Hindlimb muscle (tissue), 1 donor: ENCODE results near the gene CDC6. TPM values are rescaled to one million over a fixed set of nuclear protein-coding genes. Genes with fewer than 3 reads are reported as not detected.

Source experiments
- DNase-seq: peaks from one replicate; pipeline ENCODE4 v3.0.0-alpha.2; 2013
- polyA plus RNA-seq: library from polyadenylated mRNA; unstranded; fragments of 120-200 nt; gene quantifications from one replicate; pipeline ENCODE4 v1.2.1, GENCODE V29; 2013; ENCODE audit not compliant: insufficient read length

The CDC6 gene
- polyA plus RNA-seq, 1 donor, result 10.8 TPM

DNA sequence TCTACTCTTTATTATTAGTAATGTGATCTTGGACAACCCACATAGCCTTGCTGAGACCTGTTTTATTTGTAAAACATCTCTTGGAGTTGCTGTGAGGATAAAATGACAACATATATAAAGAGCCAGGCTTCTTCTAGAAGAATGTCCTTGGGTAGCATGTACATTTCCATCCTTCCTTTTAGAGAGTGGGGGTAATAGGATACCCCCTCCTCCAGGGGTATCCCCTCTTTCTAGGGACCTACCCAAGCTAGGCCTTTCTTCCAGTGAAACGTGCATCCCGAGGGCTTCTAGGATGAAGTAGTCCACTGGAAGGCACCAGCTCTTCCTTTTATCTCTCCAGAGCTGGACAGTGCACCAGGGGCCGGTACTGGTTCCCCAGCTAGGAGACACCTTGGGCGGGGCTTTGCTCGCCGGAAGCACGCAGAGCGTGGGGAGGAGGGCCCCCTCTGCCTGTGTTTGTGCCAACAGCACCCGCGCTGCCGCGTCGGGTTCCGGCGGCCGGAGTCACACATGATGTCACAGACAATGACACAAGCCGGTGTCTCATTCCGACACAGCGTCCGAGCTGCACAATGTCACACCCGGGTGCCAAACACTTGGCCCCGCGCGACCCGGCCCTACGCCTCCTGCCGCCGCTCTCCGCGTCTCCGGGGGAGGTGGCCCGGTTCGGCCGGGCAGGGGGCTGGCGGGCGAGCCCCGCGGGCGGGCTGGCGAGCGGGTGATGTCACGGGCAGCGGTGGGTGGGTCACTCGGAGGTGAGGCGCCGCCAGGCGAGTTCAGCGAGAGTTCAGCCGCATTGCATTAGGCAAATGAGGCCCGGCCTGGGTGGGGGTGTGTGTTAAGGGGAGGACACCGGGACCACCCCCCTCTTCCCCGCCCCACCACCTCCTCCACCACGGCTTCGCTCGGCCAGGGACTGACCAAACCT lies 53.5 kb downstream of the CDC6 start:
- DNase-seq, result no peak

DNA sequence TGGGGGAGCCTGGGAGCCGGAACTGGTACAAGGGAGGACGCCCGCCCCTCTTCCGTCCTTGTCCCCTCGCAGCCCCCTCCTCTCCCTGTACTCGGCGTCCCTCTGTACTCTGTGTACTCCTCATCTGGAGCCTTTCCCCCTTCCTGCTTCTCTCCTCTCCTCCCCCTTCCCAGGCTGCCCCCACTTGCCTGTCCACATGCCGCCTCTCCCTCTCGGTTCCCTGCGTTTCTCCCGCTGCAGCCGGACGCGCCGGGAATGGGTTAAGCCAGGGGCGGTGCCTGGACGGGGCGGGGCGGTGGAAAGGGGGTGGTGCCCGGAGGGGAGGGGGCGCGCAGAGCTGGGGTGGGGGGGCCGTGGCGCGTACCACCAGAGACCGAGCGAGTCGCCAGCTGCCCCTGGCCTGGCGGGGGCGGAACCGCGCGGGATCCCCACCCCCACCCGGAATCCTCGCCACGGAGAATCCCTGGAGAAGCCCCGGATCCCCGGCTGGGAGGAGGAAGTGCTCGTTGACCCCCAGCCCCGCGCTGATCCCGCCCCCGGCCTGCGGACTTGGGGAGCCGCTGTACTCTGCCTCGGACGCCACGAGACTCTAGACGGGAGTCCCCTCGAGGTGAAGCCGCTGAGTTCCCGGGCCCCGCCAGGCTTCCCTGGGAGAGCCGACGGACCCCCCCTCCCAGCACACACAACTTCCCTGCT lies 54.3 kb downstream of the CDC6 start:
- DNase-seq, result peak; percentile 84

DNA sequence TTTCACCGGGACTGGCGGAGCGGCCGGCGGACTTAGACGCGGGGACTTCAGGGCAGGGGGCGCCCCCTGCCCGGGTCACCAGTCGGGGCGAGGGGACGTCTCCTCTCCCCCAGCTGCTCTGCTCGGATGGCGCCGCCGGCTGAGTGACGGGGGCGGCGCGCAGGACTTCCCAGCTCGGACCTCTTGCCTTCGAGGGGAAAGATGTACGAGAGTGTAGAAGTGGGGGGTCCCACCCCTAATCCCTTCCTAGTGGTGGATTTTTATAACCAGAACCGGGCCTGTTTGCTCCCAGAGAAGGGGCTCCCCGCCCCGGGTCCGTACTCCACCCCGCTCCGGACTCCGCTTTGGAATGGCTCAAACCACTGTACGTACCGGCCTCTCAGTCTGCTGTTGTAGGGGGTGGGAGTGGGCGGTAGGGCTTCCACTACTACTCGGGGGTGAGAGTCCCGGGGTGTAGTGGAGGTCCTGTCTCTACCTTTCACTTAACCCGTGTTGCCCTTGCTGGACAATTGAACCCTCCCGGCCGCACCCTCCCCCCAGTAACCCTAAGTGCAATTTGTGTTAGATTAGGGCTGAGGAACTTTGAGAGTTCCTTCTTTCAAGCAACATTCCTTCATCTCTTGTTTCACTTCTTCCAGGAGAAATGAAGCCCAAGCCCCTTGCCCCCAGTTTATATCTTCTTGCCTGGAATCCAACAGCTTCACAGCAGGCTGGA lies 55.0 kb downstream of the CDC6 start:
- DNase-seq, result no peak

DNA sequence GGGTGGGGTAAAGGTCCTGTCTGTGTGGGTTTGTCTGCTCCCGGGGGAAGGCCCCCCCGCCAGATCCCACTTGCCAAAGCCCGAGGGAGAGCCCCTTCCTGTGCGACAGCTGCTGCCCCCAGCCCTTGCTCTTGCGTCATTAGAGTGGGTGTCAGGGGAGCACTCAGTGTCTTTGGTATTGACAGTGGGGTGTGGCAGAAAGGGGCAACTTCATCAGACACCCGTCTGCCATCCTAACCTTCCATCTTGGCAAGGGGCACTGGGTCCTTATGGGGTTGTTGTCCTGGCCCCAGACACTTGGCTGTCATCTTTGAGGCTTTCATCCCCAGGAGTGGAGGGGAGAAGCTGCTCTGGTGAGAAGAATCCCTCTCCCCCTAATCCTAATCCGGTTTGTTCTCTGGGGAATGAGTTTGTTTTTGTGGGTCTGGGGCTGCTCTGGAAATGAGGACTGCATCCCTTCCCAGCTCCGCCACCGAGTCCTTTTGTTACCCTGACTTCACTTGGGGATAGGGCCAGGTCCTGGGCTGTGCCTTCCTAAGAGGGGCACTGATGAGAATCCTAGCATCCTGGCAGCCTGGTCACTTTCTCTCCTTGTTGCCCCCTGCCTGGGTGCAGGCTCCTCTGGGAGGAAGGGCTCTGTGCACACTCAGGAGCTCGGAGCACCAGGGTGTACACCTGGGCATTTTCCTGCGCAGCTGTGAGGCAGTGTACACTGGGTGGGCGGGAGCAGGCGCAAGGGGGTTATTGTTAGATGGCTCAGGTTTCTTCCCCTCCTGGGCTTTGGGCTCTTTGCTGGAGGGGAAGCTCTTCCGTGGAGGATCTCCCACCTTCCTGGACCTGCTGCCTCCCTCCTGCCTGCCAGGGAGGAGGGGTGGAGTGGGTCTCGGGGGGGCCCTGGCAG lies 55.8 kb downstream of the CDC6 start:
- DNase-seq, result no peak

DNA sequence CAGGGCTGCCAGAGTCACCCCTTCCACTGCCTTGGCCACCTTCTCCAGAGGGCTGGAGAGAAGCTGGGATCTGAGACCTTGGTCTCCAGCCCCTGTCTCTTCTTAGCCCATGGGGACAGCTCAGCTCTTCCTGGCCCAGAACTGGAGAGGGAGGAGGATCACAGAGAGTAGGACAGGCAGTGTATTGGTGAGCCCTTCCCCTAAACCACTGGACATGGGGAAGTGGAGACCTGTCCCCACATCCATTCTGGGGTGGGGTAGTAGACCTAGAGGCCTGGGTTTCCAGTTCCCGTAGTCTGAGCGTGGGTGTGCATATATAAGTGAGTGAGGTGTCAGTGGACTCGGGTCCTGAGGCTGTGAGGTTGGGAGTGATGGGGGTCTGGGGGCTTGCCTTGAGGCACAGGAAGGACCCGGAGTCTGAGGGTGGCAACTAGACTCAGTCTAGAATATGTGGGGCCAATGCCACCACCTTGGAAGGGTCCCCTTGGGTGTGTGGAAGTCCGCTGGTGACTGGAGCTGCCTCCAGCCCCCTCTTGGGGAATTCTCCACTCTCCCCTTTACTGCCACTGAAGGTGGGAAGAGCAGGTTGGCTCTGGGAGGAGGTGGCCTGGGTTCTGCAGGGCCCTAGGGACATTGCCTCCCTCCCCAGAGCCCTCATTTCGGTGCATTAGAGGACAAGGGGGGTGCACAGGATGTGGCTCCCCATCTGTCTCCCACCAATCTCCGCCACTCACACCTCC lies 56.9 kb downstream of the CDC6 start:
- no peak for DNase-seq

DNA sequence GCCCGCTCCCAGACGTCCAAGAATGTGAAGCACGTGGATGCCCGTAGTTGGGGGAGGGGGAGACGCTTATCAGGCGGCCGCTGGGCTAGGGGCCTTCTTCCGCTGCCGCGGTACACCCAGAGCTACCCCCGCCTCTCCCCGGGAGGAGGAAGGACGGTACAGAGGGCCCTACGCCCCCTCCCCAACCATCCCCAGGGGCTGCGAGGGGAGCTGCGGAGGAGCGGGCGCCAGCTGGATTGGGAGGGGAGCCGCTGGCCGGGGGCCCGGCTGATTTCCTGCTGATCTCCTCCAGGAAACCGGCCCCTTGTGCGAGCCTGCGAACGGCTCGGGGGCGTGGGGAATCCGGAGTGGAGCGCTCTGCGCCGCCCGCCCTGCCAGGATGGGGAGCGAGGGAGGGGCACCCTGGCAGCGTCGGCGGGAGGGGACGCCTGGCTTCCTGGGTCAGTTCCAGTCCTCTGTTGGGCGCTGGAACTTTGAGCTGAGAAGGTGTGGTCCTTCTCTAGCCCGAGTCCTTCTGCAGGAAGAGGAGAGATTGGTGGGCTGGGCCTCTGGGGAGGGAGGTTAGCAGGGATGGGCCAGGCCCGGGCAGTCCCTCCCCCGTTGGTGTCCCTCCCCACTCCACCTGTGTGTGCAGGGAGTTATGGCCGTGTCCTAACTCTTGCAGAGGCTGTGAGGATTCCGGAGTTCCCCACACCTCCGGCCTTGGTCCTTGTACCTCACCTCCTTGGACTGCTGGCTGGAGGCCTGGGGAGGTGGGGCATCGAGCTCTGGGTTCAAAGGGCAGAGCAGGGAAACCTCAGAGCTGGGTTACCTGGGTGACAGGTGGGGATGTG lies 57.7 kb downstream of the CDC6 start:
- peak; percentile 78 for DNase-seq

DNA sequence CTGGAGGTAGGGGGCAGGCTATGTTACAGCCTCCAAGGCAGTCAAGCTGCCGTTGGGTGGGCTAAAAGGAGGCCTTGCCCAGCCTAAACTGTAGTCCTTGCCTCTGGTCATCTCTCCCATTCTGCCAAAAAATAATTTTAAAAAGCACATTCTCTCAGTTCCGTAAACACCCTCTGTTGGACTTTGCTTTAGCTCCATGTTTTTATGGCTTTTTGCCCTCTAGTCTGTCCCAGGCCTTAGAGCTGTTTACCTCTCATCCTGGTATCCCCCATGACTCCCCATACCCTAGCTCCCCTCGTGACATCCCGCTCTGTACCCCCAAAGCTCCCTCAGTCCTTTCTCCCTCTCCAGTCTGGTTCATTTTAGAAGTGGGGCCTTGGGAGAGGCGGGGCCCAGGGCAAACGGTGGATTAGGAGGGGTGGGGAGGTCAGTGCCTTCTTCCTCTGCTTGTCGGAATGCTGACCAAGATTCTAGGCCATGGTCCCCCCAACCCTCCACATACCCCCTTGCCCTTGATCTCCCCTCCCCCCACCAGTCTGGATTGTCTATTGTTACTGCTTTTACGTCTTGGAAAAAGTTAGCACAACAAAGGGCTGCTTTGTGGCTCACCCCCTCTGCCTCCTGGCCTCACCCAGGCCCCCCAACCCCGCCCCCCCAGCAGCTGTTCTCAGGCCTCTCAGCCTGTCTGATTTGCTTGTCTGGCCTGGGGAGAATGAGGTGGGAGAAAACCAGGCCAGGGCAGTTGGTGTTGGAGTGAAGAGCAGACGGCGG lies 58.5 kb downstream of the CDC6 start:
- no peak for DNase-seq

DNA sequence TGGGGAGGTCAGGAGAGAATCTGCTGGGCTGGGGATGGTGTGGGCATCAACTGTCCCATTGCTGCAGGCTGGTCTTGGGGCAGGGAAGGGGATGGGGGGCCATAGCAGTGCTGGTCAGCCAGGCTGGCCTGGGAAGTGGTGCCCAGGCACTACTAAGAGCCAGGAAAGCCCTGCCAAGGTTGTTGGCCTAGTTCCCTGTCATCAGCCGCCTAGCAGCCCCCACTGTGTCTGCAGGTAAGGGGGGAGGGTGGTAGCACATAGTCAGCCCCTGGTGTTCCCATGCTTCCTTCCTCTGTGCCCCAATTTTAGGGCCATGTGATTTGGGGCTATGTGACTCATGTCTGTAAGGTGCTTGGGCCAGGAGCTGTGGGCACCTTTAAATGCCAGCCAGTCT lies 59.1 kb downstream of the CDC6 start:
- DNase-seq, result no peak

DNA sequence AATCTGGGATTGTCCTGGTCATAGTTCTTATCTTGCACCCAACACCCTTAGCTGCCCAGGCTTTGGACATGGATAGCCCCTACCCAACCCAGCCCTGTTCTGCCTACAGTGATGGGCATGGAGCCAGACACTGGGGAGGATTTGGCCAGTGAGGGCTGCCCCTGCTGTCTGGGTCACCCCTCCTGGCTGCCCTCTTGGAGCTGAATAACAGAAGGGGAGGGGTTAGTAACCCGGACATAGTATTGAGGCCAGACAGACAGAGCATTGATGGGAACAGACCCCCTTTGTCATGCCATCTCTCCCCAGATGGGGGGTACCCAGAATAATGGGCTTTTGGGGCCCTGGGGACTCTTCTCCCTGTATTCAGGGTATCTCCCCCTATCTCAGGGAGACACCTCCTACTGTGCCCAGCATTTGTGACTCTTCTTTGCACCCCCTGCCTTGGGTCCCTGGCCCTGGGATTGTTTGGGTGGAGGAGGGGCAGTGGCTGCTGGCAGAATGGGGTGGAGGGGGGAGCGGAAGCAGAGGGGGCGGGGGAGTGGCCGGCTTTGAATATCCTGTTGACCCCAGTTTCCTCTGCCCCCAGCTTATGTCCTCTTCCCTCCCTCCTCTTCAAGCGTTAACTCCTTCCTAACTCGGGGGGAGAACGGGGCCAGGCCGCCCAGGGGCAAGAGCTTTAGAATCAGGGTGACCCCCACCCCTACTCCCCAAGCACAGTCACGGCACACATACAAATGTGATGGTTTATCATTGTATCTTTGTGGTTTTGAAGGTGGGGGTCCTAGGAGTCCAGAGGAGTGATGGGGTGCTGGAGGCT lies 59.8 kb downstream of the CDC6 start:
- DNase-seq, result no peak

DNA sequence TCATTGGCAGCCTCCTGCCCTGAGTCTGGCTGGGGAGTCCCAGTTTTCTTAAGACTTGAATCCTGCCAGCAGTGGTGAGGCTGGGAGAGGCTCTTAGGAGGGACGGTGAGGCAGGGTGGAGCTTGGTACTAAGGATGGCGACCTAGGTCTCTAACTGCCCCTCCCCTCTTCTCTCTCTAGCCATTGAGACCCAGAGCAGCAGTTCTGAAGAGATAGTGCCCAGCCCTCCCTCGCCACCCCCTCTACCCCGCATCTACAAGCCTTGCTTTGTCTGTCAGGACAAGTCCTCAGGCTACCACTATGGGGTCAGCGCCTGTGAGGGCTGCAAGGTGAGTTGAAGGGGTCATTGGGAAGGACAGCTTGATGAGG lies 60.4 kb downstream of the CDC6 start:
- no peak for DNase-seq

DNA sequence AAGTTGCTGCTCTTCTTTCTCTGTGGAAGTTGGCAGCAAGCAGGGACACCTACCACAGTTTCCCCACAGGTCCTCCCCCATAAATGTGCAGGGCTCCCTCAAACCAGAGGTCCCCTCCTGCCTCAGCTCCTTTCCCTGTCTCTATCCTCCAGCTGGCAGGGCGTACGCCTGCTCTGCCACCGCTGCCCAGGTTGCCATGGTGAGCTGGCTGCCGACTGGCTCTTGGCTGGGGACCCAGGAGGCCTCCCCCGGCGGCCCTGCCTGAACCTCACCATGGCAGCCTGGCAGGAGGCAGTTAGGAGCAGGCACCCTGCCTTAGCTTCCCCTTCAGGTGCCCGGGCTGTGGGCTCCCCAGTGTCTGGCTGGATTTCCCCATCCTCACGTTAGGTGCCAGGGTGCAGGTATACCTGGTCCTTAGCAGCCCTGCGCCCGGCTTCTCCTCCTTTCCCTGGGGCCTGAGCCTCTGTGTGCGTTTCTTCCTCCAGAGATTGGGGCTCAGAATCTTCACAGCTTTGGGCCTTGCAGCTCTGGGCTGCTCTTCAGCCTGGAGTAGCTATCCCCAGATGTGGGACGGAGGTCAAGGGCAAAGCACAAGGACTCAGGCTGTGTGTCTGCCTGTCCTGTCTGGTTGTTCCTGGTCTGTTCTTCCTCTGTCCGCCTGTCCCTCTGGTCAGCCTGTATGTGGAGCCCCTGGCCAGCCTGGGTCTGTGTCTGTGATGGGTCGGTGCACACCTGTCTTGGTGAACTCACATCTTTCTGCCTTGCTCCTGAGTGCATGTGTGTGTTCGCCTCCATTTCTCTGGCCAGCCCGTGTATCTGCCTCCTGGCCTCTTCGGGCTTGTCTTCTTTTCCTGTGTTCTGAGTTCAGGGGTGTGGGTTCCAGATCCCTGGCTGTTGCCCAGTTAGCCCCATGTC lies 61.1 kb downstream of the CDC6 start:
- DNase-seq, result no peak

DNA sequence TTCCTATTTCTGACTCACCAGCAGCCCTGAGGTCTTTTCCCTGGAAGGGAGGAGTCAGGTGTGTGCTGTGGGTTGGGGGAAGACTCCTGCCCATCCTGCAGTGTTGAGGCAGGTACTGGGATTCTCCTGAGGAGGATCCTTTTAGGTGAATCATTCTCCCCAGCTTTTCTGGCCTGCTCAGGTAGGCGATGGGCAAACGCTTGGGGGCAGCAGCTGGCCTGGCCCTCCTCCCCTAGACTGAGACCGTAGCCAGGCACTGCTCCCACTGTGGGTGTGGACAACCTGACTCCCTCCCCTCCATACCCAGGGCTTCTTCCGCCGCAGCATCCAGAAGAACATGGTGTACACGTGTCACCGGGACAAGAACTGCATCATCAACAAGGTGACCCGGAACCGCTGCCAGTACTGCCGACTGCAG lies 61.8 kb downstream of the CDC6 start:
- DNase-seq, result no peak

DNA sequence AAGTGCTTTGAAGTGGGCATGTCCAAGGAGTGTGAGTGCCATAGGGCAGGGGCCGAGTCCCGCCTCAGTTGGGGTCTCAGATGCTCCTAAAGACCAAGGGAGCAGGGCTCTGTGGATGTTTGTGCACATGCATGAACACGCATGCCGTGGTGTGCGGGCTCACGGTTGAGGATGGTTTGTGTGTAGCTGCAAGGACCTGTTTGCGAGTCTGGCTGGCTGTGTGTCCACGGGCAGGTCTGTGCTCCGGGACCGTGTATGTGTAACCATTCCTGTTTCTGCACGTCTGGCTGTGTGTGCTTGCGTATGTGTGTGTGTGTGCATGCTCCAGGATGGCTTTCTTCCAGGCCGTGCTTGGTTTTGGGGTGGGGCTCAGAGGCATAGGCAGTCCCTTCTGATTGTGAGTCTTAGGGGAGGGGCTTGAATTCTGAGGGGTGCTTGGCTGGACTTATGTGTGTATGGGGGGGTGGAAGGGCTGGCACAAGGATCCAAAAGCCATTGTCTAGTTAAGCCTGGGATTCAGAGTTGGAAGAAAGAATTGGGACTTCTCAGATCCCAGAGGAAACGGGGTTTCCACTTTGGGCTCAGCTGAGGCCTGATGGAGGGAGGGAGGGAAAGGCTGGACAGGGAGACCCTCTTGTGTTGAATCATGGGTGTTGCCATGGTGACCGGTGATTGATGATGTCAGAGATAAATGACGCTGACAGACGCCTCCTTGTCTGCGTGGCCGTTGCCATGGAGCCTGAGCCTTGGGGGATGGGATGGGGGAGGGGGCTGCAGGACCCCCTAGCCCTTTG lies 62.4 kb downstream of the CDC6 start:
- no peak for DNase-seq

DNA sequence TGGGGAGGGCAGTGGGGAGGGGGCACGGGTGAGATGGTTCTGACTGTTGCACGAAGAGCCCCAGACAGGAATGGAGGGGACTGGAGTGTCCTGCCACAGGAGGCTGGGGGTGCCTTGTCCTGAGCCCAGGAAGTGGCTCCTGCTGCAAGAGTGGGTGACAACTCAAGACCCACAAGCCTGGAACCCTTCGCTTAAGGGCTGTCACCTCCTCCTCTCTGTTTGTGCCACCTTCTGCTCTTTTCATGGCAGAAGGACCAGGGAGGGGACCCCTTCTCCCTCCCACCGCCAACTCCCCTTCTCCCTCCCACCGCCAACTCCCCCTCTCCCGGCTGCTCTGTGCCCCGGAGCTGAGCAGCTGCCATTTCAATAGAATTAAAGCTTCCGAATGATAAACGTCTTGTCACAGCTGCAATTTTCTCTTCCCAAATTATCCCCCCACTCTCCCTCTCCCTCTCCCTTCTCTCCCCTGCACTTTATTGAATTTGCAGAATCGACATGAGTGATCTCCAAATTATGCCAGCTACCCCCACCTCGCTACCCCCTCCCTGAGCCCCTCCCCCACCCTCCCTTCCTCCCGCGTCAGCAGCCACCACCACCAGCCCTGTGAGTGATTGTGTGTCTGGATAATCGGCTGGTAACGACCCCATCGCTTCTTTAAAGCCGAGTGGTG lies 63.1 kb downstream of the CDC6 start:
- no peak for DNase-seq

DNA sequence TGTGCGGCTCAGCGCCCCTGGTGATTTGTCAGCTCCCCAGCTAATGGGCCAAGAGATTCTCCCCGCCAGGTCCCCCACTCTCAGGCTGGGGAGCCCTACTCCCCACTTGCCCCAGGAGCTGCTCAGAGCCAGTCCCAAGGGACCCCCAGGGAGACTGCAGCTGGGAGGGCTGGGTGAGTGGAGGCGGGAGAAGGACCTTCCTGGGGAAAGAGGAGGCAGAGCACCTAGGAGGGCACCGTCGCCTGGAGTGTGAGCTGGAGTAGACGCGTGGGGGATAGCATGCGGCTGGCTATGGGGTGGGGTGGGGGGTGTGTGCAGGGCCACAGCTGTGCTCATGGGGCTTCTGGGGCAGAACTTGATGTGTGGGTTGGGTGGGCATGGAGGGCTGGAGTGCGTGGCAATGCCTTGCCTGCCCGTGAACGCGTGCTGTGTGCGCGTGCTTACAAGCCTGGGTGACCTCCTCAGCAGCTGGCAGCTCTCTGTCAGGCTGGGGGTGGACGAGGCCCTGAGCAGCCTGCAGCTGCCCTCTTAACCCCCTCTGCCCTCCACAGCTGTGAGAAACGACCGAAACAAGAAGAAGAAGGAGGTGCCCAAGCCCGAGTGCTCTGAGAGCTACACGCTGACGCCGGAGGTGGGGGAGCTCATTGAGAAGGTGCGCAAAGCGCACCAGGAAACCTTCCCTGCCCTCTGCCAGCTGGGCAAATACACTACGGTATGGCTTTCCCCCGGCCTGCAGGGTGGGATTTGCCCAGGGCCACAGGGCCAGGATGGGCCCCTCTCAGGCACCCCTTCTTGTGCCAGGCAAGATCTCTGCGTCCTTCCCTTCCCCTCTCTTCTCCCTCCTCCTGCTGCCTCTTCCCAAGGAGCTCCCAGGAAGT lies 63.9 kb downstream of the CDC6 start:
- DNase-seq, result no peak
